ENCODE measurements around the gene CFD.

The CFD gene

DNA sequence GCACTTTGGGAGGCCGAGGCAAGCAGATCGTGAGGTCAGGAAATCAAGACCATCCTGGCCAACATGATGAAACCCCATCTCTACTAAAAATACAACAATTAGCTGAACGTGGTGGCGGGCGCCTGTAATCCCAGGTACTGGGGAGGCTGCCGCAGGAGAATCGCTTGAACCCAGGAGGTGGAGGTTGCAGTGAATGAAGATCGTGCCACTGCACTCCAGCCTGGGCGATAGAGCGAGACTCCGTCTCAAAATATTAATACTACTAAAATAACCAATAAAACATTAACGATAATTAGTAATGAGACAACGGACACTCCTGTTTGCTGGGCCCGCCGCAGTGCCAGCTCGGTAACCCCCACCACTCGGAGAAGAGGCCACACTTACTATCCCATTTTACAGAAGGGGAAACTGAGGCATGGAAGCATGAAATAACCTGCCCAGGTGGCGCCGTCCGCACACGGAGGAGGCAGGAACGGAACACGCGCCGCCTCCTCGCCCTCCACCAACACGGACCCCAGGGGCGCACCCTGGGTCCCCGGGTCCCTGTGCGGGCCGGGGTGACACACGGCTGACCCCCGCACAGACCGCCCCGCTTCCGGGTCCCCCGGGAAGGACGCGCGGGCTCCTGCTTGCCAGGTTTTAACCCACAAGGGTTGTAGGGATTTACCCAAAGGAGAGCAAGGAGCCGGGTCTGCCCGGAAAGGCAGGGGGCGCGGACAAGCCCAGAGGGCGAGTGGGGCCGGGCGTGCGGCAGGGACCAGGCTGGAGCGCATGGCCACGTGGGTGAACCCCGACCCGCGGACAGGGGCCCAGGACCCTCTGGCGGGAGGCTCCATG, 52.0 kb downstream of the CFD start:
- DNase-seq, result no peak

DNA sequence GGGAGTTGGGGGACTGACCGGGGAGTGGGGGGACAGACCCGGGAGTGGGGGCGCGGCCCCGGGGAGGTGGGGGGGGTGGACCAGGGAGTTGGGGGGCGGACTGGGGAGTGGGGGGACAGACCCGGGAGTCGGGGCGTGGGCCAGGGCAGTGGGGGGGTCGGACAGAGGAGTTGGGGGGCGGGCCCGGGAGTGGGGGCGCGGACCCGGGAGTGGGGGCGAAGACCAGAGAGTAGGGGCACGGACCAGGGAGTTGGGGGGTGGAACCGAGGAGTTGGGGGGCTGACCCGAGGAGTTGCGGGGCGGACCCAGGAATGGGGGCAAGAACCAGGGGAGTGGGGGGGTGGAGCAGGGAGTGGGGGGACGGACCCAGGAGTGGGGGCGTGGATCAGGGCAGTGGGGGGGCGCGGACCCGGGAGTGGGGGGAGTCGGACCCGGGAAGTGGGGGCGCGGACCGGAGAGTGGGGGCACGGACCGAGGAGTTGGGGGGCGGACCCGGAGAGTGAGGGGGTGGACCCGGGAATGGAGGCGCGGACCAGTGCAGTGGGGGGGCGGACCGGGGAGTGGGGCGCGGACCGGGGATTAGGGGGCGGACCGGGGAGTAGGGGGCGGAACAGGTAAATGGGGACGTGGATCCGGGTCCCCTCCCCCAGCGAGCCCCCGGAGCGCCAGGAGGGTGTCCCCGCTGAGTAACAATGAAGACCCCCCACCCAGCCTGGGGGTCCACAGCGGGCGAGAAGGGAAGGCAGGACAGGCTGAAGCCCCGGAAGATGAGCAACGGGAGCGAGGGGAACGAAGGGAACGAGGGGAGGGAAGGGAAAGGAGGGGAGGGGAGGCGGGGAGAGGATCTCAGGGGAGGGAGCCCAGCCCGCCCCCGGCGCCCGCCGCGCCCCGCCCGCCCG, 53.0 kb downstream of the CFD start:
- no peak for DNase-seq
